GM23338 (cell line): Measurements from ENCODE around the gene ADORA1. TPM values are rescaled to one million over a fixed set of nuclear protein-coding genes. Genes with fewer than 3 reads are reported as not detected.

Experiments
- ATAC-seq: fragments of 200-7000 bp; cut with Tn5 transposase; 3 replicates; pipeline ENCODE4 v1.9.1; 2020
- DNase-seq: peaks from one replicate; pipeline ENCODE4 v3.0.0-alpha.2; 2015; ENCODE audit warnings: low spot score
- H2AFZ ChIP-seq: fragments of 200-600 bp; sonication (generic); 2 replicates; pipeline ENCODE4 v1.8.0; 2016; ENCODE audit warnings: antibody characterized with exemption, mild to moderate bottlenecking, moderate library complexity
- H3F3A ChIP-seq: fragments of 200-600 bp; sonication (generic); replicated peaks from 2 replicates; pipeline ENCODE4 v1.8.0; 2017; ENCODE audit warnings: antibody characterized with exemption, mixed run types, low read depth
- H3K27ac ChIP-seq: fragments of 200-600 bp; sonication (generic); 2 replicates; pipeline ENCODE4 v1.6.1; 2016; ENCODE audit warnings: low read depth
- H3K27me3 ChIP-seq: fragments of 200-600 bp; sonication (generic); 2 replicates; pipeline ENCODE4 v1.8.0; 2016; ENCODE audit warnings: mild to moderate bottlenecking, mixed run types, moderate library complexity; ENCODE audit not compliant: insufficient read depth
- H3K36me3 ChIP-seq: fragments of 200-600 bp; sonication (generic); 2 replicates; pipeline ENCODE4 v1.8.0; 2016; ENCODE audit warnings: mild to moderate bottlenecking; ENCODE audit not compliant: insufficient read depth
- H3K4me1 ChIP-seq: fragments of 200-600 bp; sonication (generic); 2 replicates; pipeline ENCODE4 v1.8.0; 2016; ENCODE audit warnings: mild to moderate bottlenecking, moderate library complexity; ENCODE audit not compliant: insufficient read depth
- H3K4me2 ChIP-seq: fragments of 200-600 bp; sonication (generic); 2 replicates; pipeline ENCODE4 v1.7.1; 2017; ENCODE audit warnings: mixed run types
- H3K4me3 ChIP-seq: fragments of 200-600 bp; sonication (generic); 2 replicates; pipeline ENCODE4 v1.6.1; 2016; ENCODE audit warnings: mixed run types
- H3K79me2 ChIP-seq: fragments of 200-600 bp; sonication (generic); replicated peaks from 2 replicates; pipeline ENCODE4 v1.8.0; 2017; ENCODE audit warnings: mild to moderate bottlenecking; ENCODE audit not compliant: insufficient read depth
- H3K9me2 ChIP-seq: fragments of 200-600 bp; sonication (generic); 2 replicates; pipeline ENCODE4 v1.8.0; 2017; ENCODE audit not compliant: insufficient read depth
- H4K20me1 ChIP-seq: fragments of 200-600 bp; sonication (generic); replicated peaks from 2 replicates; pipeline ENCODE4 v1.8.0; 2017; ENCODE audit warnings: mild to moderate bottlenecking; ENCODE audit not compliant: insufficient read depth
- H3K27ac Mint-ChIP-seq: 2 replicates; pipeline ENCODE4 v1.8.0; 2020; ENCODE audit warnings: inconsistent platforms, mild to moderate bottlenecking, moderate library complexity, mixed read lengths
- H3K27me3 Mint-ChIP-seq: 3 replicates; pipeline ENCODE4 v1.8.0; 2022; ENCODE audit warnings: low read depth, mild to moderate bottlenecking, moderate library complexity, mixed read lengths, inconsistent platforms; ENCODE audit not compliant: insufficient read depth, poor library complexity
- H3K36me3 Mint-ChIP-seq: 3 replicates; pipeline ENCODE4 v1.8.0; 2021; ENCODE audit warnings: low read depth, mild to moderate bottlenecking, inconsistent platforms, moderate library complexity, mixed read lengths
- H3K4me1 Mint-ChIP-seq: 3 replicates; pipeline ENCODE4 v1.8.0; 2020; ENCODE audit warnings: mild to moderate bottlenecking, inconsistent platforms, mixed read lengths
- H3K4me3 Mint-ChIP-seq: 3 replicates; pipeline ENCODE4 v1.8.0; 2021; ENCODE audit warnings: moderate library complexity, mild to moderate bottlenecking, inconsistent platforms, mixed read lengths
- H3K9me3 Mint-ChIP-seq: 3 replicates; pipeline ENCODE4 v1.8.0; 2020; ENCODE audit warnings: moderate library complexity, mild to moderate bottlenecking, inconsistent platforms, mixed read lengths
- CREB1 ChIP-seq: fragments of 250-450 bp; sonication (Bioruptor Pico); IDR thresholded peaks from 2 replicates; pipeline ENCODE4 v1.5.0; 2020; ENCODE audit warnings: low read depth, mild to moderate bottlenecking, moderate library complexity
- EZH2 ChIP-seq: fragments of 200-600 bp; sonication (generic); IDR thresholded peaks from one replicate; pipeline ENCODE4 v1.8.0; 2017; ENCODE audit warnings: antibody characterized with exemption, mild to moderate bottlenecking, low read depth; ENCODE audit not compliant: unreplicated experiment
- POLR2AphosphoS5 ChIP-seq: IDR thresholded peaks from 2 replicates; pipeline ENCODE4 v1.6.1; 2016; ENCODE audit warnings: antibody characterized with exemption, low read depth
- ZNF114 ChIP-seq: fragments of 250-450 bp; sonication (Bioruptor Pico); IDR thresholded peaks from 2 replicates; pipeline ENCODE4 v1.5.0; 2020; ENCODE audit warnings: mild to moderate bottlenecking, moderate library complexity
- ZNF331 ChIP-seq: fragments of 250-450 bp; sonication (Bioruptor Pico); IDR thresholded peaks from 2 replicates; pipeline ENCODE4 v1.5.0; 2020; ENCODE audit warnings: low read depth, mild to moderate bottlenecking, moderate library complexity
- polyA plus RNA-seq: library from polyadenylated mRNA; unstranded; fragments of >200 nt; fragmentation: Nextera tagmentation; extraction: Ambion mirVana; gene quantifications from 2 replicates; pipeline ENCODE4 v1.2.1, GENCODE V29; 2016
- total RNA-seq: library from RNA; depleted of rRNA; stranded (reverse); fragments of >200 nt; shearing (Covaris generic); gene quantifications from 2 replicates; pipeline ENCODE4 v1.2.3, GENCODE V29; 2014
- TF ChIP-seq, protein P1 (sequence below), 2 experiments: fragments of 200-600 bp in 1 of 2; sonication (generic) in 1 of 2; conservative IDR thresholded peaks; 2 replicates each; pipeline versions ENCODE4 v1.5.1 to v1.6.1; 2016 to 2017; ENCODE audit warnings: antibody characterized with exemption in 2 of 2, low read depth in 2 of 2, mild to moderate bottlenecking in 2 of 2, moderate library complexity in 1 of 2
- TF ChIP-seq, protein P2 (sequence below): IDR thresholded peaks from one replicate; pipeline ENCODE4 v1.6.1; 2018; ENCODE audit warnings: antibody characterized with exemption; ENCODE audit not compliant: unreplicated experiment
- TF ChIP-seq, protein P3 (sequence below): fragments of 250-450 bp; sonication (Bioruptor Pico); IDR thresholded peaks from 2 replicates; pipeline ENCODE4 v1.5.0; 2020; ENCODE audit warnings: mild to moderate bottlenecking, moderate library complexity

Gene ADORA1
- total and polyA plus RNA-seq, 2 experiments from 2014 or later: 0.63 to 1.8 TPM

DNA sequence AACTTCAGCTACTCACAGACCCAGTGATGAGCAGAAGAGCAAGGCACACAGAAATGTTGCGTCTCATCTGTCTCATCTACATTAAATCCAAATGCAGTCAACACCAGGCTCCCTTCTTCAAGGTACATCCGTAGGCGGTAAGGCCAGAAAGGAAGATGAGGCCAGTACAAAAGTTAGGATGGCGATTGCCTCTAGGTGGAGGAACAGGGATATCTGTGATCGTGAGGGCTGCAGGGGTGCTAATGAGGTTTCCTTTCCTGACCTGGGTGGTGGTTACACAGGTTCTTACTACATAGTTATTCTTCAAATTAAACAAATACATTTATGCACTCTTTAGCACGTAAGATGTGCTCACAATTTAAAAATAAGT, 49.5 kb downstream of the ADORA1 start:
- DNase-seq (no peak), ATAC-seq (no peak)
- Mint-ChIP-seq H3K4me3 (no peak overlapping the region), H3K36me3 (no peaks in the 10 kb centered on the region), H3K27ac (no peak overlapping the region), H3K4me1 (peaks cover 17% of the 10 kb centered on the region), H3K27me3 (peaks cover 11% of the 10 kb centered on the region), H3K9me3 (no peaks in the 10 kb centered on the region)
- H3K4me2 ChIP-seq: no peak overlapping the region
- no peaks in the 10 kb centered on the region for H3K36me3 ChIP-seq
- H4K20me1 ChIP-seq: no peaks in the 10 kb centered on the region
- H3K27me3 ChIP-seq: no peaks in the 10 kb centered on the region
- H3K79me2 ChIP-seq: no peaks in the 10 kb centered on the region
- no peaks in the 10 kb centered on the region; the same call in 1 of the 2 replicates for H3K4me1 ChIP-seq
- no peaks in the 10 kb centered on the region for H3F3A ChIP-seq
- no peaks in the 10 kb centered on the region for H3K9me2 ChIP-seq
- H2AFZ ChIP-seq: no peak overlapping the region
- TF ChIP-seq CREB1 (CRISPR knock-in tag) (no peak), ZNF331 (no peak)
- TF ChIP-seq, protein P1, sequence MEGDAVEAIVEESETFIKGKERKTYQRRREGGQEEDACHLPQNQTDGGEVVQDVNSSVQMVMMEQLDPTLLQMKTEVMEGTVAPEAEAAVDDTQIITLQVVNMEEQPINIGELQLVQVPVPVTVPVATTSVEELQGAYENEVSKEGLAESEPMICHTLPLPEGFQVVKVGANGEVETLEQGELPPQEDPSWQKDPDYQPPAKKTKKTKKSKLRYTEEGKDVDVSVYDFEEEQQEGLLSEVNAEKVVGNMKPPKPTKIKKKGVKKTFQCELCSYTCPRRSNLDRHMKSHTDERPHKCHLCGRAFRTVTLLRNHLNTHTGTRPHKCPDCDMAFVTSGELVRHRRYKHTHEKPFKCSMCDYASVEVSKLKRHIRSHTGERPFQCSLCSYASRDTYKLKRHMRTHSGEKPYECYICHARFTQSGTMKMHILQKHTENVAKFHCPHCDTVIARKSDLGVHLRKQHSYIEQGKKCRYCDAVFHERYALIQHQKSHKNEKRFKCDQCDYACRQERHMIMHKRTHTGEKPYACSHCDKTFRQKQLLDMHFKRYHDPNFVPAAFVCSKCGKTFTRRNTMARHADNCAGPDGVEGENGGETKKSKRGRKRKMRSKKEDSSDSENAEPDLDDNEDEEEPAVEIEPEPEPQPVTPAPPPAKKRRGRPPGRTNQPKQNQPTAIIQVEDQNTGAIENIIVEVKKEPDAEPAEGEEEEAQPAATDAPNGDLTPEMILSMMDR (conservative IDR thresholded peaks at IDR 0.05; ENCODE audit: low read depth in 2 of 2): peak in 1 of 2 experiments; percentile 32; a peak in 2 of 4 replicates
- H3K27ac ChIP-seq: no peak overlapping the region
- H3K4me3 ChIP-seq: no peak overlapping the region

DNA sequence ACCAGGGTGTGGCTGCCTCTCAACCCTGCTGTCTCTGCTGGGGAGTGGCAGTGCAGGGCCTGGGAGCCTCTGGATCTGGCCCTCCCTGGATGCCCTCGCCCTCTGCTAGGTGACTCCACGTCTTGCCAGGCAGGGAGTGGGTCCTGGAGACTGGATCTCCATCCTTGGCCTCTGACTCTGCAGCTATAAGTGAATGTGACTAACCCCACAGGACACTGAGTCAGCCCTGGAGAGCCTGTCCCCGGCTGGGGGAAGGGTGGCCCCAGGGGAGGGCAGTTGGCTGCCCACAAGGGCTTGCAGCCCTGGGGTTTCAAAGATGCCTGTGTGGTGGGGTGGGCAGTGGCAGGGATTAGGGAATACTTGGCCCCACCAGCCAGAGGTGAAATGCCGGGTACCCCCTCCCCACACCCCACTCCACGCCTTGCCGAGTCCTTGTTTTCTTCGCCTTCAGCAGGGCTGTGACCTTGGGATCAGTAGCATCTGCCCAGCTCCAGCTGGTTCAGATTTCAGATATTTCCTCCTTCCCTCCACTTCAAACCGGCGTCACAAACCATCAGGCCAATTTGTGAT, 50.0 kb downstream of the ADORA1 start:
- Histone ChIP-seq H3K4me3 (no peak overlapping the region), H3K4me2 (no peak overlapping the region), H2AFZ (no peak overlapping the region), H3K27me3 (no peaks in the 10 kb centered on the region), H3K36me3 (no peaks in the 10 kb centered on the region), H3K27ac (no peak overlapping the region), H3F3A (no peaks in the 10 kb centered on the region), H3K9me2 (no peaks in the 10 kb centered on the region), H3K79me2 (no peaks in the 10 kb centered on the region), H3K4me1 (no peaks in the 10 kb centered on the region; the same call in 1 of the 2 replicates), H4K20me1 (no peaks in the 10 kb centered on the region)
- Mint-ChIP-seq H3K9me3 (no peaks in the 10 kb centered on the region), H3K36me3 (no peaks in the 10 kb centered on the region), H3K4me3 (no peak overlapping the region), H3K27me3 (peaks cover 14% of the 10 kb centered on the region), H3K4me1 (peaks cover 17% of the 10 kb centered on the region), H3K27ac (no peak overlapping the region)
- DNase-seq (no peak), ATAC-seq (no peak)
- TF ChIP-seq, protein P2, sequence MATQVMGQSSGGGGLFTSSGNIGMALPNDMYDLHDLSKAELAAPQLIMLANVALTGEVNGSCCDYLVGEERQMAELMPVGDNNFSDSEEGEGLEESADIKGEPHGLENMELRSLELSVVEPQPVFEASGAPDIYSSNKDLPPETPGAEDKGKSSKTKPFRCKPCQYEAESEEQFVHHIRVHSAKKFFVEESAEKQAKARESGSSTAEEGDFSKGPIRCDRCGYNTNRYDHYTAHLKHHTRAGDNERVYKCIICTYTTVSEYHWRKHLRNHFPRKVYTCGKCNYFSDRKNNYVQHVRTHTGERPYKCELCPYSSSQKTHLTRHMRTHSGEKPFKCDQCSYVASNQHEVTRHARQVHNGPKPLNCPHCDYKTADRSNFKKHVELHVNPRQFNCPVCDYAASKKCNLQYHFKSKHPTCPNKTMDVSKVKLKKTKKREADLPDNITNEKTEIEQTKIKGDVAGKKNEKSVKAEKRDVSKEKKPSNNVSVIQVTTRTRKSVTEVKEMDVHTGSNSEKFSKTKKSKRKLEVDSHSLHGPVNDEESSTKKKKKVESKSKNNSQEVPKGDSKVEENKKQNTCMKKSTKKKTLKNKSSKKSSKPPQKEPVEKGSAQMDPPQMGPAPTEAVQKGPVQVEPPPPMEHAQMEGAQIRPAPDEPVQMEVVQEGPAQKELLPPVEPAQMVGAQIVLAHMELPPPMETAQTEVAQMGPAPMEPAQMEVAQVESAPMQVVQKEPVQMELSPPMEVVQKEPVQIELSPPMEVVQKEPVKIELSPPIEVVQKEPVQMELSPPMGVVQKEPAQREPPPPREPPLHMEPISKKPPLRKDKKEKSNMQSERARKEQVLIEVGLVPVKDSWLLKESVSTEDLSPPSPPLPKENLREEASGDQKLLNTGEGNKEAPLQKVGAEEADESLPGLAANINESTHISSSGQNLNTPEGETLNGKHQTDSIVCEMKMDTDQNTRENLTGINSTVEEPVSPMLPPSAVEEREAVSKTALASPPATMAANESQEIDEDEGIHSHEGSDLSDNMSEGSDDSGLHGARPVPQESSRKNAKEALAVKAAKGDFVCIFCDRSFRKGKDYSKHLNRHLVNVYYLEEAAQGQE: no peak
- TF ChIP-seq EZH2 (no peak), ZNF114 (CRISPR knock-in tag) (no peak), POLR2AphosphoS5 (no peak)
- TF ChIP-seq, protein P3, sequence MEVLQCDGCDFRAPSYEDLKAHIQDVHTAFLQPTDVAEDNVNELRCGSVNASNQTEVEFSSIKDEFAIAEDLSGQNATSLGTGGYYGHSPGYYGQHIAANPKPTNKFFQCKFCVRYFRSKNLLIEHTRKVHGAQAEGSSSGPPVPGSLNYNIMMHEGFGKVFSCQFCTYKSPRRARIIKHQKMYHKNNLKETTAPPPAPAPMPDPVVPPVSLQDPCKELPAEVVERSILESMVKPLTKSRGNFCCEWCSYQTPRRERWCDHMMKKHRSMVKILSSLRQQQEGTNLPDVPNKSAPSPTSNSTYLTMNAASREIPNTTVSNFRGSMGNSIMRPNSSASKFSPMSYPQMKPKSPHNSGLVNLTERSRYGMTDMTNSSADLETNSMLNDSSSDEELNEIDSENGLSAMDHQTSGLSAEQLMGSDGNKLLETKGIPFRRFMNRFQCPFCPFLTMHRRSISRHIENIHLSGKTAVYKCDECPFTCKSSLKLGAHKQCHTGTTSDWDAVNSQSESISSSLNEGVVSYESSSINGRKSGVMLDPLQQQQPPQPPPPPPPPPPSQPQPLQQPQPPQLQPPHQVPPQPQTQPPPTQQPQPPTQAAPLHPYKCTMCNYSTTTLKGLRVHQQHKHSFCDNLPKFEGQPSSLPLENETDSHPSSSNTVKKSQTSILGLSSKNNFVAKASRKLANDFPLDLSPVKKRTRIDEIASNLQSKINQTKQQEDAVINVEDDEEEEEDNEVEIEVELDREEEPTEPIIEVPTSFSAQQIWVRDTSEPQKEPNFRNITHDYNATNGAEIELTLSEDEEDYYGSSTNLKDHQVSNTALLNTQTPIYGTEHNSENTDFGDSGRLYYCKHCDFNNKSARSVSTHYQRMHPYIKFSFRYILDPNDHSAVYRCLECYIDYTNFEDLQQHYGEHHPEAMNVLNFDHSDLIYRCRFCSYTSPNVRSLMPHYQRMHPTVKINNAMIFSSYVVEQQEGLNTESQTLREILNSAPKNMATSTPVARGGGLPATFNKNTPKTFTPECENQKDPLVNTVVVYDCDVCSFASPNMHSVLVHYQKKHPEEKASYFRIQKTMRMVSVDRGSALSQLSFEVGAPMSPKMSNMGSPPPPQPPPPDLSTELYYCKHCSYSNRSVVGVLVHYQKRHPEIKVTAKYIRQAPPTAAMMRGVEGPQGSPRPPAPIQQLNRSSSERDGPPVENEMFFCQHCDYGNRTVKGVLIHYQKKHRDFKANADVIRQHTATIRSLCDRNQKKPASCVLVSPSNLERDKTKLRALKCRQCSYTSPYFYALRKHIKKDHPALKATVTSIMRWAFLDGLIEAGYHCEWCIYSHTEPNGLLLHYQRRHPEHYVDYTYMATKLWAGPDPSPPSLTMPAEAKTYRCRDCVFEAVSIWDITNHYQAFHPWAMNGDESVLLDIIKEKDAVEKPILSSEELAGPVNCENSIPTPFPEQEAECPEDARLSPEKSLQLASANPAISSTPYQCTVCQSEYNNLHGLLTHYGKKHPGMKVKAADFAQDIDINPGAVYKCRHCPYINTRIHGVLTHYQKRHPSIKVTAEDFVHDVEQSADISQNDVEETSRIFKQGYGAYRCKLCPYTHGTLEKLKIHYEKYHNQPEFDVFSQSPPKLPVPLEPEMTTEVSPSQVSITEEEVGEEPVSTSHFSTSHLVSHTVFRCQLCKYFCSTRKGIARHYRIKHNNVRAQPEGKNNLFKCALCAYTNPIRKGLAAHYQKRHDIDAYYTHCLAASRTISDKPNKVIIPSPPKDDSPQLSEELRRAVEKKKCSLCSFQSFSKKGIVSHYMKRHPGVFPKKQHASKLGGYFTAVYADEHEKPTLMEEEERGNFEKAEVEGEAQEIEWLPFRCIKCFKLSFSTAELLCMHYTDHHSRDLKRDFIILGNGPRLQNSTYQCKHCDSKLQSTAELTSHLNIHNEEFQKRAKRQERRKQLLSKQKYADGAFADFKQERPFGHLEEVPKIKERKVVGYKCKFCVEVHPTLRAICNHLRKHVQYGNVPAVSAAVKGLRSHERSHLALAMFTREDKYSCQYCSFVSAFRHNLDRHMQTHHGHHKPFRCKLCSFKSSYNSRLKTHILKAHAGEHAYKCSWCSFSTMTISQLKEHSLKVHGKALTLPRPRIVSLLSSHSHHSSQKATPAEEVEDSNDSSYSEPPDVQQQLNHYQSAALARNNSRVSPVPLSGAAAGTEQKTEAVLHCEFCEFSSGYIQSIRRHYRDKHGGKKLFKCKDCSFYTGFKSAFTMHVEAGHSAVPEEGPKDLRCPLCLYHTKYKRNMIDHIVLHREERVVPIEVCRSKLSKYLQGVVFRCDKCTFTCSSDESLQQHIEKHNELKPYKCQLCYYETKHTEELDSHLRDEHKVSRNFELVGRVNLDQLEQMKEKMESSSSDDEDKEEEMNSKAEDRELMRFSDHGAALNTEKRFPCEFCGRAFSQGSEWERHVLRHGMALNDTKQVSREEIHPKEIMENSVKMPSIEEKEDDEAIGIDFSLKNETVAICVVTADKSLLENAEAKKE (CRISPR knock-in tag): no peak
